ENCODE data around the gene SCAMP3. TPM values are rescaled to one million over a fixed set of nuclear protein-coding genes. Genes with fewer than 3 reads are reported as not detected.

The SCAMP3 gene
- 48.6 TPM for polyA plus RNA-seq (2013)

DNA sequence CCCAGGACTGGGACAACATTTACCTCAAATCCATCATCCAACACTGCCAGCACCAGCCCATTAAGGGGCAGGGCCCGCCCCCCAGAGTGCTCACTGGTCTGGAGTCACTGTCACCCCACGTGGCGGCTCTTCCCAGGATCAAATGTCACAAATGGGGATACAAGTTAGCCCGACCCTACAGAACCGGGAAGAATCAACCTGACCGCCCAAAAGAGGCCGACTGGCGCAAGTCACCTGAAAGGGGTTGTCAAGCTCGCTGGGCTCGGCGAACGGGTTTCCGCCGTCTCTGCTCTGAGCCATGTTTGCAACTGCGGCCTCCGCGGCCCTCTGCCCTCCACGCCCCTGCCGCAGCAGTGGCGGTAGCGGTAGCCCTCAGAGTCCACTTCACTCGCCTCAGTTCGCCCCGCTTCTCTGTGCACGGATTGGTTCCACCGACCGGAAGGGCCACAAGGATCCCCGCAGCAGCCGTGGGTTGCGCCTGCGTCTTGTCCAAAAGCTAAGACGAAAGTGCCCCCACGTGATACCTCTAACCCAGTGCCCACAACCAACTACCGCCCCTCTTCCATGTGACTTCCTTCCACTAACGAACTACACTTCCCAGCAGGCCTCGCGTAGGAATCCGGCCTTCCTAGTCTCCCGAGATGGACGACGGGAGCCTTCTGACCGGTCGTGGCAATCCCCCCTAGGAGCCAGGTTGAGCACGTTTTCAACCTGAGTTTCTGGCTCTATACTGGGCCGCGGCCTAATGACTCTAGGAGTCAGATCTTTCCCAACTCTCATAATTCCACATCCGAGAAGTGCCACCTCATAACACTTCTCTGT, at the start of gene SCAMP3:
TSS of gene SCAMP3 (minus strand) at position 509 of the 822 bp plus-strand sequence. CDS start at position 300, 209 bp downstream.
- peak within 1 kb of the TSS; percentile 89 to 97 (median 97) for H3K4me3 ChIP-seq (ENCODE audit: control insufficient read depth in 1 of 7, extremely low read depth in 1 of 7, insufficient read depth in 4 of 7, low read depth in 2 of 7, low read length in 6 of 7)
- H3K27ac ChIP-seq (ENCODE audit: insufficient read depth in 1 of 2, low read depth in 1 of 2, low read length in 2 of 2, poor library complexity in 1 of 2, severe bottlenecking in 2 of 2): peak within 1 kb of the TSS; percentile 68 to 82
- peaks cover 13 to 66% (median 44%) of the 10 kb centered on the region in 4 experiments for H3K36me3 ChIP-seq (ENCODE audit: control insufficient read depth in 4 of 4, insufficient read depth in 4 of 4, low read length in 3 of 4)
- no peaks in the 10 kb centered on the region for H3K9me3 ChIP-seq (ENCODE audit: control extremely low read depth in 1 of 5, control insufficient read depth in 4 of 5, insufficient read depth in 2 of 5, low read depth in 1 of 5, low read length in 4 of 5)
- under 1% methylated on average over 35 of the region's 47 CpGs for WGBS (ENCODE audit: insufficient coverage)
- peaks cover 2 to 19% (median 15%) of the 10 kb centered on the region in 4 experiments for H3K4me1 ChIP-seq (ENCODE audit: control extremely low read depth in 1 of 4, control insufficient read depth in 4 of 4, insufficient read depth in 4 of 4, low read length in 3 of 4)
- DNase-seq: peak; percentile 91 to 93 (median 91)
- no peaks in the 10 kb centered on the region for H3K27me3 ChIP-seq (replicated peaks in 2 of 5; ENCODE audit: control insufficient read depth in 4 of 5, insufficient read depth in 5 of 5, low read length in 4 of 5)
- ChIA-PET CTCF (interaction anchor here (1.6 to 5.3 kb wide), 4 partner anchors 9 to 60 kb away, joined by 6 to 65 read pairs (median 10); partner anchors contain the start of gene FDPS), POLR2A (interaction anchor here (0.6 to 1.0 kb wide), 3 partner anchors 11 to 43 kb away, joined by 3 to 5 read pairs (median 5); partner anchors contain the start of gene CLK2)

DNA sequence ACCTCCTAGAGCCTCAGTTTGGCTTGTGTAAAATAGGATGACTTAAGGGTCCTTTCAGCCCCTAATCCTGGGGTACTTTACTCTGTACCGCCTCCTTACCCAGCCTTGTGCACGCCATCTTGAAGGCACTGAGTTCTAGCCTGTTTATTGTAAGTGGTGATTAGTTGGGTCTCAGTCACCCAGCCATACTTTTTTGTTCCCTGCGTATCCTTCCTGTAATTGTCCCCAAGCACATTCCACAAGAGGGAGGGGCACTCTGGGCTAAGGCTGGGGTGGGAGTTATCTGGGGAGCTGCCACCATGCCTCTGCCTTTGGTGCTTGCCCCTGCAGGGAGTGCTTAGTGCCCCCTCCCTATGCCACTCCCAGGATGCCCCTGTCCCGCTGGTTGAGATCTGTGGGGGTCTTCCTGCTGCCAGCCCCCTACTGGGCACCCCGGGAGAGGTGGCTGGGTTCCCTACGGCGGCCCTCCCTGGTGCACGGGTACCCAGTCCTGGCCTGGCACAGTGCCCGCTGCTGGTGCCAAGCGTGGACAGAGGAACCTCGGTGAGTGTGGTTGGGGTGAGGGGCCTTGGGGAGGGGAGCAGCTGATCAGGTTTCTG, 47.4 kb upstream of the SCAMP3 start:
- no peaks in the 10 kb centered on the region for H3K9me3 ChIP-seq (ENCODE audit: control extremely low read depth in 1 of 5, control insufficient read depth in 4 of 5, insufficient read depth in 2 of 5, low read depth in 1 of 5, low read length in 4 of 5)
- CTCF ChIA-PET: interaction anchor here (0.7 to 3.4 kb wide), 4 partner anchors 13 to 58 kb away, joined by 3 to 17 read pairs (median 4); no protein-coding TSS in a partner anchor

DNA sequence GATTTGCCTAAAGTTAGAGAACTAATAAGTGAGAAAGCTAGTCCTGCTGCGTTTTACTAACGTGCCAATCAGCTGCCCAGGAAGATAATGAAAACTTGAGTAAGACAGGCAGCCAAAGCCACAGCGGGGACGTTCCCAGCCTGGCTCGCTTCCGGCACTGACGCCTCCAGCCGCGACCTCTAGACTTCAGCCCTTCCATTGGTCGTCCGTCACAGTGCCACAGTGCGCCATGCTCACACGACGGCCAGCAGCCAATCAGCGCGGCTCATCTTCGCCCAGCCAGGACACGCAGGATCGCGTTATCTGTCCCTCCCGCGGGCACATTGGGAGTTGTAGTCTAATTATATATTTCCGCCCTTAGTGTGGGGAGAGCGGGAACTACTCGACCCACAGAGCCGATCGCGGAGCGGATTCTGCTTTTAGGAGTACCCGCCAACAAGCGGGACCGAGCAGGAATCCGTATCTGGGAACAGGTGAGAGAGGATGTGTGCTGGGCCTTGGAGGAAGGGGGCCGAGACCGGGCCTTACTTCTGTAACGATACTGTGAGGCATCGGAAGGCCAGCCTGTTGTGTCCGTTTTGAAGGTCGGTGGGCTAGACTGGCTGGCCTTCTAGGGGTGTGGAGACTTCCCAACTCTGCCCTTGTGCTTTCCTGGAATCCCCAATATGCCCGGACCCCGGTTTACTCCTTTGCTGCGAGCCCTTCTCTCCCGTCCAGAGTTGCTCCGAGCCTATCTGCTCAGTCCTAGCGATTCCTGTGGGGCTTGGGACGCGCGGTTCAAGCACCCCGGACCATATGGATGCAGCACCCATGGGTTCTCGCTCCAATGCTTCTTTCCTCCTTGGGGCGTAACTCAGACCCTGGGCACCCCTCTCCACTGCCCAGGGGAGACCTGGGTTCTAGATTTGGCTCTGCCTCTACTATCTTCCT, 46.6 kb upstream of the SCAMP3 start, which contains the start of gene FDPS:
TSS of gene FDPS (plus strand) at position 374 of the 930 bp plus-strand sequence. CDS start 924 bp downstream, outside the sequence.
- Histone ChIP-seq H3K27ac (ENCODE audit: insufficient read depth in 1 of 2, low read depth in 1 of 2, low read length in 2 of 2, poor library complexity in 1 of 2, severe bottlenecking in 2 of 2) (peak within 1 kb of the TSS; percentile 75 to 95), H3K9me3 (ENCODE audit: control extremely low read depth in 1 of 5, control insufficient read depth in 4 of 5, insufficient read depth in 2 of 5, low read depth in 1 of 5, low read length in 4 of 5) (no peaks in the 10 kb centered on the region), H3K4me3 (ENCODE audit: control insufficient read depth in 1 of 7, extremely low read depth in 1 of 7, insufficient read depth in 4 of 7, low read depth in 2 of 7, low read length in 6 of 7) (peak within 1 kb of the TSS; percentile 83 to 97 (median 93)), H3K27me3 (replicated peaks in 2 of 5; ENCODE audit: control insufficient read depth in 4 of 5, insufficient read depth in 5 of 5, low read length in 4 of 5) (no peaks in the 10 kb centered on the region), H3K4me1 (ENCODE audit: control extremely low read depth in 1 of 4, control insufficient read depth in 4 of 4, insufficient read depth in 4 of 4, low read length in 3 of 4) (peaks cover 4 to 39% (median 21%) of the 10 kb centered on the region in 4 experiments), H3K36me3 (ENCODE audit: control insufficient read depth in 4 of 4, insufficient read depth in 4 of 4, low read length in 3 of 4) (peaks cover 4 to 27% (median 13%) of the 10 kb centered on the region in 4 experiments)
- peak; percentile 99 to 100 (median 100) for DNase-seq
- ChIA-PET CTCF (interaction anchor here (0.5 to 4.4 kb wide), 15 partner anchors 8 to 134 kb away, joined by 3 to 70 read pairs (median 4); partner anchors contain the start of gene SCAMP3), POLR2A (interaction anchor here (0.6 to 1.3 kb wide), 4 partner anchors 35 to 248 kb away, joined by 3 to 6 read pairs (median 3); partner anchors contain the start of gene CLK2)
- WGBS (ENCODE audit: insufficient coverage): under 1% methylated on average over 34 of the region's 51 CpGs

More for the DNA sequence above, 47.4 kb upstream of the SCAMP3 start:
- DNase-seq: peak in 2 of 3 donors; percentile 41 to 48
- peak overlapping the region; percentile 83 to 97 (median 93) for H3K4me3 ChIP-seq (ENCODE audit: control insufficient read depth in 1 of 7, extremely low read depth in 1 of 7, insufficient read depth in 4 of 7, low read depth in 2 of 7, low read length in 6 of 7)
- 23% methylated on average over 6 of the region's 11 CpGs for WGBS (ENCODE audit: insufficient coverage)
- H3K27me3 ChIP-seq (replicated peaks in 2 of 5; ENCODE audit: control insufficient read depth in 4 of 5, insufficient read depth in 5 of 5, low read length in 4 of 5): no peaks in the 10 kb centered on the region
- peaks cover 4 to 27% (median 14%) of the 10 kb centered on the region in 4 experiments for H3K36me3 ChIP-seq (ENCODE audit: control insufficient read depth in 4 of 4, insufficient read depth in 4 of 4, low read length in 3 of 4)
- POLR2A ChIA-PET: interaction anchor here (1.1 kb wide), 1 partner anchor 36 kb away, joined by 3 read pairs; the partner anchor contains the start of gene CLK2
- H3K27ac ChIP-seq (ENCODE audit: insufficient read depth in 1 of 2, low read depth in 1 of 2, low read length in 2 of 2, poor library complexity in 1 of 2, severe bottlenecking in 2 of 2): peak overlapping the region; percentile 75 to 95
- H3K4me1 ChIP-seq (ENCODE audit: control extremely low read depth in 1 of 4, control insufficient read depth in 4 of 4, insufficient read depth in 4 of 4, low read length in 3 of 4): peaks cover 4 to 39% (median 21%) of the 10 kb centered on the region in 4 experiments

DNA sequence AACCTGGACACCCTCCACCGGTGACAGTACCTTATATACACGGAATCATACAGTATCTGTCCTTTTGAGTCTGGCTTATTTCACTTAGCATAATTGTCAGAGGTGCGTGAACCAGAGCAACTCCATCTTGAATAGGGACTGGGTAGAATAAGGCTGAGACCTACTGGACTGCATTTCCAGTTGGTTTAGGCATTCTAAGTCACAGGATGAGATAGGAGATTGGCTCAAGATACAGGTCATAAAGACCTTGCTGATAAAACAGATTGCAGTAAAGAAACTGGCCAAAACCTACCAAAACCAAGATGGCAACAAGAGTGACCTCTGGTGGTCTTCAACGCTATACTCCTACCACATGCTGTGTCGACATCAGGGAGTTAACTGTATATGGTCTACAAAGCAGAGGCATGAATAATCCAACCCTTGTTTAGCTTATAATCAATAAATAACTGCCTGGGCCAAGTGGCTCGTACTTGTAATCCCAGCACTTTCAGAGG, 45.1 kb upstream of the SCAMP3 start:
- CTCF ChIA-PET: interaction anchor here (0.5 to 4.4 kb wide), 21 partner anchors 10 to 133 kb away, joined by 3 to 70 read pairs (median 4); partner anchors contain the start of genes CLK2 and SCAMP3
- H3K4me3 ChIP-seq (ENCODE audit: control insufficient read depth in 1 of 7, extremely low read depth in 1 of 7, insufficient read depth in 4 of 7, low read depth in 2 of 7, low read length in 6 of 7): no peak overlapping the region
- peaks cover 4 to 39% (median 21%) of the 10 kb centered on the region in 4 experiments for H3K4me1 ChIP-seq (ENCODE audit: control extremely low read depth in 1 of 4, control insufficient read depth in 4 of 4, insufficient read depth in 4 of 4, low read length in 3 of 4)
- no peaks in the 10 kb centered on the region for H3K9me3 ChIP-seq (ENCODE audit: control extremely low read depth in 1 of 5, control insufficient read depth in 4 of 5, insufficient read depth in 2 of 5, low read depth in 1 of 5, low read length in 4 of 5)
- peak; percentile 71 to 81 (median 80) for DNase-seq
- H3K27ac ChIP-seq (ENCODE audit: insufficient read depth in 1 of 2, low read depth in 1 of 2, low read length in 2 of 2, poor library complexity in 1 of 2, severe bottlenecking in 2 of 2): no peak overlapping the region
- WGBS (ENCODE audit: insufficient coverage): 87% methylated on average over 4 of the region's 6 CpGs
- H3K36me3 ChIP-seq (ENCODE audit: control insufficient read depth in 4 of 4, insufficient read depth in 4 of 4, low read length in 3 of 4): peaks cover 0 to 14% (median 5%) of the 10 kb centered on the region in 4 experiments
- POLR2A ChIA-PET: interaction anchor here (1.0 to 1.3 kb wide), 3 partner anchors 15 to 56 kb away, joined by 3 to 6 read pairs (median 3); no protein-coding TSS in a partner anchor
- no peaks in the 10 kb centered on the region for H3K27me3 ChIP-seq (replicated peaks in 2 of 5; ENCODE audit: control insufficient read depth in 4 of 5, insufficient read depth in 5 of 5, low read length in 4 of 5)

DNA sequence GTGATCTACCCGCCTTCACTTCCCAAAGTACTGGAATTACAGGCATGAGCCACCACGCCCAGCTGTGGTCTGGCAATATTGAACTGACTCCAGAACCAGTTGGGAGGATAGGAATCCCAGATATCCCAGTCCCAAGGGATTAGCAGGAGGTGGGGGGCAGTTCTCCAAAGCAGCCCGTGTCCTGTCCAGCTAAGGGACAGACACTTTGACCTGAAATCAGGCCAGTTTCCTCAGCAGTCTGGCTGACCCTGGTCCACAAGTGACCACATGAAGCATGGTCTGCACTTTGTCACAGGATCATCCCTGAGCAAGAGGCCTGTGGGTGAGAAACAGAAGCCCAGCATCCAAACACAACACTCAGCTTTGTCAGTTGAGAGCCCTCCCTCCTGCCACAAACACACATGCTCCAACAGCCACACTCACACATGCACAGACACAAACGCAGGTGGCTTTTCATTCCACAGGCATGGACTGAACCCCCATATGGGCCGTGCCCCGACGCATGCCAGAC, 43.8 kb upstream of the SCAMP3 start:
- Histone ChIP-seq H3K4me1 (ENCODE audit: control extremely low read depth in 1 of 4, control insufficient read depth in 4 of 4, insufficient read depth in 4 of 4, low read length in 3 of 4) (peaks cover 4 to 31% (median 21%) of the 10 kb centered on the region in 4 experiments), H3K36me3 (ENCODE audit: control insufficient read depth in 4 of 4, insufficient read depth in 4 of 4, low read length in 3 of 4) (peaks cover 0 to 4% (median 1%) of the 10 kb centered on the region in 4 experiments), H3K27ac (ENCODE audit: insufficient read depth in 1 of 2, low read depth in 1 of 2, low read length in 2 of 2, poor library complexity in 1 of 2, severe bottlenecking in 2 of 2) (no peak overlapping the region), H3K4me3 (ENCODE audit: control insufficient read depth in 1 of 7, extremely low read depth in 1 of 7, insufficient read depth in 4 of 7, low read depth in 2 of 7, low read length in 6 of 7) (no peak overlapping the region), H3K9me3 (ENCODE audit: control extremely low read depth in 1 of 5, control insufficient read depth in 4 of 5, insufficient read depth in 2 of 5, low read depth in 1 of 5, low read length in 4 of 5) (no peaks in the 10 kb centered on the region), H3K27me3 (replicated peaks in 2 of 5; ENCODE audit: control insufficient read depth in 4 of 5, insufficient read depth in 5 of 5, low read length in 4 of 5) (no peaks in the 10 kb centered on the region)
- ChIA-PET POLR2A (interaction anchor here (1.5 kb wide), 1 partner anchor 28 kb away, joined by 5 read pairs; no protein-coding TSS in a partner anchor), CTCF (interaction anchor here (0.8 to 4.4 kb wide), 8 partner anchors 14 to 56 kb away, joined by 3 to 70 read pairs (median 3); partner anchors contain the start of gene CLK2)
- no peak for DNase-seq
- WGBS (ENCODE audit: insufficient coverage): 97% methylated on average over 6 of the region's 7 CpGs

Measured in common myeloid progenitor, CD34-positive (primary cell).